Omental fat pad (tissue), 4 donors: ENCODE data around the gene MRTFA. TPM values are rescaled to one million over a fixed set of nuclear protein-coding genes. Genes with fewer than 3 reads are reported as not detected.
"Not testable (repeated sequence)": the region's sequence is repeated elsewhere in the genome, so short reads cannot be mapped to it uniquely, and the experiment has no call there.

Source experiments
- ATAC-seq: fragments of 150-250 bp; one replicate; pipeline ENCODE4 v1.9.1; 2016; ENCODE audit warnings: mild to moderate bottlenecking, moderate library complexity; ENCODE audit not compliant: low FRiP score
- DNase-seq: peaks from one replicate; pipeline ENCODE4 v3.0.0-alpha.2; 2019; ENCODE audit warnings: low spot score
- total RNA-seq, 4 donors: library from RNA; depleted of rRNA; stranded (reverse); fragments of >200 nt; gene quantifications; one replicate each; pipeline ENCODE4 v1.1.0, GENCODE V29; 2016
- TF ChIP-seq, protein P1 (sequence below), 3 donors: fragments of 450-650 bp; IDR thresholded peaks; one replicate each; pipeline ENCODE4 v1.5.1; 2016 to 2017; ENCODE audit warnings: antibody characterized with exemption in 3 of 3, mild to moderate bottlenecking in 3 of 3, moderate library complexity in 2 of 3

Gene MRTFA
- total RNA-seq, 4 donors from 2014 or later: 36.0 to 76.3 (median 54.7) TPM

DNA sequence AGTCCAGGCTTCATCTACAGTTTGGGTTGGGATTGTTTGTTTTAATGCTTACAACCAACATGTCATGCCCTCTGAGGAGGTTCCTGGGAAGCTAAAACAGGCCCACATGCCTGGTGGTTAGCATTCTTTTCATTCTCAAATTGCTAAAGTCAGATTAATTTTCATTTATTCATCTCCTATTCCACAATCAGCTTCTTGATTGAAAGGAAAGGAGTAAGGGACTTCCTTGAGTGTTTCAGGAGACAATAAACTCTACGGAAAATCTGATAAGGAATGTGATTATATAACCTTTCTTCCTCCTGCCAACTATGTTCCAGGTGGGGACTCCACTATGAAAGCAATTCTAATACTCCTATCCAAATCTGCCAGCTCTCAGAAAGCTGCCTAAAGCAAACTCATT is 30.8 kb downstream of the MRTFA start:
- ATAC-seq: no peak
- TF ChIP-seq, protein P1, sequence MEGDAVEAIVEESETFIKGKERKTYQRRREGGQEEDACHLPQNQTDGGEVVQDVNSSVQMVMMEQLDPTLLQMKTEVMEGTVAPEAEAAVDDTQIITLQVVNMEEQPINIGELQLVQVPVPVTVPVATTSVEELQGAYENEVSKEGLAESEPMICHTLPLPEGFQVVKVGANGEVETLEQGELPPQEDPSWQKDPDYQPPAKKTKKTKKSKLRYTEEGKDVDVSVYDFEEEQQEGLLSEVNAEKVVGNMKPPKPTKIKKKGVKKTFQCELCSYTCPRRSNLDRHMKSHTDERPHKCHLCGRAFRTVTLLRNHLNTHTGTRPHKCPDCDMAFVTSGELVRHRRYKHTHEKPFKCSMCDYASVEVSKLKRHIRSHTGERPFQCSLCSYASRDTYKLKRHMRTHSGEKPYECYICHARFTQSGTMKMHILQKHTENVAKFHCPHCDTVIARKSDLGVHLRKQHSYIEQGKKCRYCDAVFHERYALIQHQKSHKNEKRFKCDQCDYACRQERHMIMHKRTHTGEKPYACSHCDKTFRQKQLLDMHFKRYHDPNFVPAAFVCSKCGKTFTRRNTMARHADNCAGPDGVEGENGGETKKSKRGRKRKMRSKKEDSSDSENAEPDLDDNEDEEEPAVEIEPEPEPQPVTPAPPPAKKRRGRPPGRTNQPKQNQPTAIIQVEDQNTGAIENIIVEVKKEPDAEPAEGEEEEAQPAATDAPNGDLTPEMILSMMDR (IDR thresholded peaks at IDR 0.05): no peak
- DNase-seq: no peak

DNA sequence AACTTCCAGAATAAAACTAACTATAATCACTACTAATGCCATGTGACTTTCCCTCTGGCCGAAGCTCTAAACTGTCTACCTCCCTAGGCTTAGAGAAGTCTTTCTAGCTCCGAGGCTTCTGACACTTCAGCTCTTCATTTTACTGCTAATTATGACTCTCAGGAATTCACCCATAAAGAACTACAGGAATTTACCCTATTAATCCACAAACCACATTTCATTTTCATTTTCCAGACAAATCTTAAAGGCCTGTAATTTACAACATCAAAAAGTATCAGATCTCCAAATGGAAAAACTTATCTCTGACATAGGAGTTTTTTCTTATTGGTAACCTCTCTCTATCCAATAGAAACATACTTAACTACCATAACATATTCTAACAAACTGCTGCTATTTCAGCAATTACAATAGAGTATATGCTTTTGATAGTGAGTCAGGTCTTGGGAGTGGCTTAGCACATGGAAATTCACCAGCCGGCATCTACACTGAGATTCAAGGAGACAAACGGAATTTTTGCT is 33.4 kb downstream of the MRTFA start:
- TF ChIP-seq, protein P1 (IDR thresholded peaks at IDR 0.05): no peak
- no peak for DNase-seq
- no peak for ATAC-seq

DNA sequence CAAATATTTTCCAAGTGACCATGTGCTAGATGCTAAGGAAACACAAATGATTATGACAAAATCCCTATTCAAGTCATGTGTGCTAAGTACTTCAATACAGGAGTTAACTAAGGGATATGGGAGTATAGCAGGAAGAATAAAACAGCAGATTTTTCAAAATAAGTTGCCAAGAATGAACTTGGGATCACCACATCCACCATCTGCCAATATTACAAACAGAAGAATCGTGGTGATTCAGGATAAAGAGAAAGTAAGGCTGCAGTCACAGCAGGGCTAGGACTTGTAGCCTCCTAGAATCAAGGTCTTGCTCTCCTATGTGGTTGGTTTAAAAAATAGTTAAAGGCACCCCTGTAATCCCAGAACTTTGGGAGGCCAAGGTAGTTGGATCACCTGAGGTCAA is 34.3 kb downstream of the MRTFA start:
- ATAC-seq (no peak), DNase-seq (no peak)
- TF ChIP-seq, protein P1 (IDR thresholded peaks at IDR 0.05): no peak

DNA sequence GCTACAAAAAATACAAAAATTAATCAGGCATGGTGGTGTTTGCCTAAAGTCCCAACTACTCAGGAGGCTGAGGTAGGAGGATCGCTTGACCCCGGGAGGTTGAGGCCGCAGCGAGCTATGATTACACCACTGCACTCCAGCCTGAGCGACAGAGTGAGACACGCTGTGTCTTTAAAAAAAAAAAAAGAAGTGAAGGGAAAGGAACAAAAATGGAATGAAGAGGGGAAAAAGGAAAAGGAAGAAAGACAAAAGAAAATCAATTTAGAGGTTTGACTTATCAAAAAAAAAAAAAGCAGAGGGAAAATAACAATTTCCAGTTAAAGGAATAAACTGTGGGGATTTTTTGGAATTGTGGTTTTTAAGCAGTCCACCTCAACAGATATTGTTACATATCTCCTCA is 36.8 kb downstream of the MRTFA start:
- ATAC-seq: no peak
- TF ChIP-seq, protein P1 (IDR thresholded peaks at IDR 0.05): no peak

DNA sequence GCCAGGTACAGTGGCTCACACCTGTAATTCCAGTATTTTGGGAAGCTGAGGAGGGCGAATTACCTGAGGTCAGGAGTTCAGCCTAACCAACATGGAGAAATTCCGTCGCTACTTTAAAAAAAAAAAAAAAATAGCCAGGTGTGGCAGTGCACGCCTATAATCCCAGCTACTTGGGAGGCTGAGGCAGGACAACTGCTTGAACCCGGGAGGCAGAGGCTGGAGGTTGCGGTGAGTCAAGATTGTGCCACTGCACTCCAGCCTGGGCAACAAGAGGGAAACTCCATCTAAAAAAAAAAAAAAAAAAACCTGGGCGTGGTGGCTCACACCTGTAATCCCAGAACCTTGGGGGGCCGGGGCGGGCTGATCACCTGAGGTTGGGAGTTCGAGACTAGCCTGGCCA is 37.8 kb downstream of the MRTFA start:
- ATAC-seq: not testable (repeated sequence)

More for the DNA sequence above, 36.8 kb downstream of the MRTFA start:
- DNase-seq: no peak

DNA sequence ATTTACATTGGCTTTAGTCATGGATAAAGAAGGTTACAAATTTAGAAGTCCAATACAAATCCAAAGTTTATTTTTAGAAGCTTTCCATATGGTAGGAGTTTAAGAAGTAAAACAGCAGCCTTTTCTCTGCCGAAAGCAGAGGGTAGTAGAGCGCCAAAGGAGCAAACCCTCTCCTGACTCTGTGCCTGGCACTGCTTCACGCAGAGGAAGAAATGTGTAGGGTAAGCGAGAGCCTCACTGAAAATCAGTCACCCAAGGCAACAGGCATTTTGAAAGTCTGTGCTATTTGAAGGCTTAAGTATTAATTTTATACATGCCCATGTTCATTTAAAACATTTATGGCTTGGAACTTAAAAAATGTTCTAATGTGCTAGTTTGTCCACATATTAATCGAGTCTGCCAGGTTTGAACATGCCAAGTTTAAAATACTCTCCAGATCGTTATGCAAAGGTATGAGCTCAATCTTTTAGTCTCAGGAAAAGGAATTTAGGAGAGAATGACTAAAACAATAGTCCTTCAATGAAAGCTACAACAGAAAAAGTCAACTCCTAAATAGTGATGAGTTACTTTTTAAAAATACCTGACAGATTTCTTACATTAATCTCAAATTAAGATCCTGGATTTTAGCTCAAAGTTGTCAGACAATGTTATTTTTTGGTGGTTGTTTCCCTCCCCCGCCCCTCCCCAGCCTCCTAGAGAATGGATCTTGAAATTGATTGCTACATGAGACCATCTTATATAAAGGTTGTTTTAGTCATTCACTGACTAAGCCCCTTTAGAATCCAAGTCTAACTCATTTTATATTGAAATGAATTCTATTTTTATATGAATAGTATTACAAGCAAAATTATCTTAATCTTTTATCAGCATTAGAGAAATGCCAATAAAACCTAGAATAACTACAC is 38.7 kb downstream of the MRTFA start:
- ATAC-seq (peak; percentile 47), DNase-seq (no peak)
- TF ChIP-seq, protein P1 (IDR thresholded peaks at IDR 0.05): no peak

More for the DNA sequence above, 37.8 kb downstream of the MRTFA start:
- not testable (repeated sequence) for DNase-seq

DNA sequence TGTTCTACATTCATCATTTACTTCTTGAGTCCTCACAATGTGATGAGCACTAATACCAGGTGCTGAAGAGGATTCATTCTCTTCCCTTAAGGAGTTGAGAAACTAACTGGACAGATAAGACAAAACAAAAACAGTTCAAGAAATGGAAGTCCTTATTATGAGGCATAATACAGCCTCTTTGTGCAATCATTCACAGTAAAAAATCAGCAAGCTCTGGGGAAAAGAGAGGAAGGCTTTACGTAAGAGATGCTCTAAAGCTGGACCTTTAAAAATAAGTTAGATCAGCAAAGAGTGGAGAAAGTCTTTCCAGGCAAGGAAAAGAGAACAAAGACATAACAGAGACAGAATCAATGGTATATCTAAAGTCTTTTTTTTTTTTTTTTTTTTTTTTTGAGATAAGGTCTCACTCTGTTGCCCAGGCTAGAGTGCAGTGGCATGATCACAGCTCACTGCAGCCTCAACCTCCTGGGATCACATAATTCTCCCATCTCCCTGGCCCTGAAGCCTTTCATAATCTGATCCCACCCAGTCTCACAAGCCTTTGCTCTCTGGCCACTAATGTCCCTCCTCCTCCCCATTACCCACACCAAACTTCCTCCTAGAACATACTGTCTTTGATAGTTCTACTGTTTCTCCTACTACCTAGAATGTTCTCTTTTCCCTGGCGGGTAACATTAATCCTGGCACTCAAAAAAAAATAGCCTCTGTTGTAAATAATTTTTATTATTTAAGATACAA is 40.9 kb downstream of the MRTFA start:
- ATAC-seq: no peak

More for the DNA sequence above, 40.9 kb downstream of the MRTFA start:
- DNase-seq: no peak
- TF ChIP-seq, protein P1 (IDR thresholded peaks at IDR 0.05): no peak
